Activated CD8-positive, alpha-beta memory T cell treated with anti-CD3 and anti-CD28 coated beads for 48 hours (primary cell): ENCODE measurements around the gene CKAP2L.
"Not testable (repeated sequence)": the region's sequence is repeated elsewhere in the genome, so short reads cannot be mapped to it uniquely, and the experiment has no call there.

Experiments used
- DNase-seq, 3 experiments: peaks; one replicate each; pipeline ENCODE4 v3.0.0-alpha.2; 2020; ENCODE audit warnings: low read depth in 2 of 3, low spot score in 2 of 3

Gene CKAP2L

GRCh38 chr2:112726487-112727190, 37.8 kb downstream of the CKAP2L start:
- DNase-seq: peak; percentile 67 to 86 (median 79)

- no peak for DNase-seq
Measured at GRCh38 chr2:112725545-112726457, 38.6 kb downstream of the CKAP2L start.

GRCh38 chr2:112724591-112725525, 39.6 kb downstream of the CKAP2L start:
- no peak for DNase-seq

GRCh38 chr2:112723995-112724394, 40.4 kb downstream of the CKAP2L start:
- no peak for DNase-seq

GRCh38 chr2:112723547-112723940, 40.9 kb downstream of the CKAP2L start:
- DNase-seq: no peak

GRCh38 chr2:112722816-112723546, 41.4 kb downstream of the CKAP2L start:
- no peak for DNase-seq

- no peak for DNase-seq
Measured at GRCh38 chr2:112721819-112722522, 42.4 kb downstream of the CKAP2L start.

GRCh38 chr2:112720785-112721184, 43.6 kb downstream of the CKAP2L start, which contains the start of gene NT5DC4:
NT5DC4 (plus strand) TSS chr2:112721020; CDS start chr2:112721080, 60 bp downstream.
- no peak for DNase-seq

- no peak for DNase-seq
Measured at GRCh38 chr2:112718863-112719370, 45.5 kb downstream of the CKAP2L start.

GRCh38 chr2:112716826-112717352, 47.5 kb downstream of the CKAP2L start:
- not testable (repeated sequence) for DNase-seq

GRCh38 chr2:112716094-112716493, 48.3 kb downstream of the CKAP2L start:
- not testable (repeated sequence) for DNase-seq

GRCh38 chr2:112714836-112715631, 49.4 kb downstream of the CKAP2L start:
- DNase-seq: no peak

GRCh38 chr2:112714331-112714730, 50.1 kb downstream of the CKAP2L start:
- no peak for DNase-seq

GRCh38 chr2:112713926-112714325, 50.5 kb downstream of the CKAP2L start:
- DNase-seq: no peak

GRCh38 chr2:112713585-112713925, 50.9 kb downstream of the CKAP2L start:
- DNase-seq: no peak

- peak in 1 of 3 experiments; percentile 47 for DNase-seq
Measured at GRCh38 chr2:112712903-112713584, 51.4 kb downstream of the CKAP2L start.

- no peak for DNase-seq
Measured at GRCh38 chr2:112712465-112712864, 51.9 kb downstream of the CKAP2L start.
